OCI-LY7 (cell line): ENCODE data around the gene RCAN3. TPM values are rescaled to one million over a fixed set of nuclear protein-coding genes. Genes with fewer than 3 reads are reported as not detected.
A peak's percentile ranks its signal among the peaks of the same experiment; 100 is the strongest.

Experiments used
- BruUV-seq: library from RNA; stranded (reverse); fragments of 400-500 nt; replicated peaks from 2 replicates; lab custom pipeline; 2021; lab: Mats Ljungman, UMichigan
- CTCF ChIA-PET: fragments of 300-600 bp; sonication (Branson Sonifier 250); formaldehyde crosslinking; loops from one replicate; lab custom pipeline; 2022; ENCODE audit warnings: antibody characterized with exemption; ENCODE audit not compliant: unreplicated experiment; lab: Charles Lee
- POLR2A ChIA-PET: fragments of 300-600 bp; sonication (Branson Sonifier 250); formaldehyde crosslinking; loops from one replicate; lab custom pipeline; 2022; ENCODE audit warnings: antibody characterized with exemption; lab: Charles Lee
- DNase-seq: peaks from one replicate; pipeline ENCODE4 v3.0.0-alpha.2; 2015; ENCODE audit warnings: low spot score
- H2AFZ ChIP-seq: fragments of 200-600 bp; sonication (generic), shearing (Covaris generic); 2 replicates; pipeline ENCODE4 v1.6.1; 2014; ENCODE audit warnings: mild to moderate bottlenecking, antibody characterized with exemption, low read length, moderate library complexity
- H3K27ac ChIP-seq: fragments of 200-600 bp; sonication (generic); 2 replicates; pipeline ENCODE4 v1.5.1; 2014; ENCODE audit warnings: mixed run types, low read depth, mild to moderate bottlenecking, moderate library complexity, low read length, inconsistent platforms; ENCODE audit not compliant: poor library complexity, severe bottlenecking
- H3K36me3 ChIP-seq: fragments of 200-600 bp; sonication (generic); 2 replicates; pipeline ENCODE4 v1.6.1; 2014; ENCODE audit warnings: mild to moderate bottlenecking, antibody characterized with exemption, low read length, moderate library complexity, mixed read lengths; ENCODE audit not compliant: insufficient read depth
- H3K4me1 ChIP-seq: fragments of 200-600 bp; sonication (generic); 2 replicates; pipeline ENCODE4 v1.5.1; 2014; ENCODE audit warnings: mild to moderate bottlenecking, low read length; ENCODE audit not compliant: insufficient read depth, poor library complexity, severe bottlenecking
- H3K4me2 ChIP-seq: fragments of 200-600 bp; sonication (generic); 2 replicates; pipeline ENCODE4 v1.6.1; 2014; ENCODE audit warnings: mild to moderate bottlenecking, low read length
- H3K4me3 ChIP-seq: fragments of 200-600 bp; sonication (generic); 2 replicates; pipeline ENCODE4 v1.5.1; 2014; ENCODE audit warnings: mild to moderate bottlenecking, low read depth, low read length; ENCODE audit not compliant: poor library complexity, severe bottlenecking
- H3K79me2 ChIP-seq: fragments of 200-600 bp; sonication (generic); 2 replicates; pipeline ENCODE4 v1.6.1; 2016; ENCODE audit warnings: low read depth, mild to moderate bottlenecking, low read length, moderate library complexity, mixed read lengths; ENCODE audit not compliant: insufficient read depth
- H3K9me2 ChIP-seq: fragments of 200-600 bp; sonication (generic); 2 replicates; pipeline ENCODE4 v1.6.1; 2016; ENCODE audit warnings: mild to moderate bottlenecking, low read length, mixed read lengths; ENCODE audit not compliant: insufficient read depth
- H3K9me3 ChIP-seq: fragments of 200-600 bp; sonication (generic); 2 replicates; pipeline ENCODE4 v1.6.1; 2014; ENCODE audit warnings: mild to moderate bottlenecking, mixed run types, low read length, mixed read lengths
- H4K20me1 ChIP-seq: fragments of 200-600 bp; sonication (generic); 2 replicates; pipeline ENCODE4 v1.6.1; 2014; ENCODE audit warnings: mild to moderate bottlenecking, antibody characterized with exemption, low read length, moderate library complexity, mixed read lengths; ENCODE audit not compliant: insufficient read depth
- EZH2phosphoT487 ChIP-seq: fragments of 200-600 bp; sonication (generic); IDR thresholded peaks from 2 replicates; pipeline ENCODE4 v1.6.1; 2018; ENCODE audit warnings: low read depth, borderline replicate concordance, mild to moderate bottlenecking, mixed run types, antibody characterized with exemption, low read length, moderate library complexity, mixed read lengths
- intact Hi-C: fragments of 100-400 bp; cut with micrococcal nuclease; formaldehyde crosslinking; loops from one replicate; pipeline ENCODE4 v1.10.0; 2022; ENCODE audit not compliant: unreplicated experiment
- total RNA-seq, 2 experiments: library from RNA; depleted of rRNA in 1 of 2; stranded (reverse); fragments of >200 nt in 1 of 2; shearing (Covaris generic) in 1 of 2; gene quantifications; 2 replicates each; pipeline ENCODE4 v1.2.3, GENCODE V29; 2014 to 2022
- TF ChIP-seq, protein P1 (sequence below): fragments of 200-600 bp; sonication (generic); conservative IDR thresholded peaks from 2 replicates; pipeline ENCODE4 v1.5.1; 2014; ENCODE audit warnings: mild to moderate bottlenecking, antibody characterized with exemption, low read length, moderate library complexity, mixed read lengths

Gene RCAN3
- total RNA-seq, 2 experiments from 2014 or later: 13.0 to 47.8 TPM

GRCh38 chr1:24551290-24551959 is 48.8 kb downstream of the RCAN3 start:
- H2AFZ ChIP-seq: peak overlapping the region; percentile 51; the same call in 1 of the 2 replicates
- peak overlapping the region; percentile 13 for H3K4me2 ChIP-seq
- TF ChIP-seq EZH2phosphoT487: no peak
- TF ChIP-seq, protein P1, sequence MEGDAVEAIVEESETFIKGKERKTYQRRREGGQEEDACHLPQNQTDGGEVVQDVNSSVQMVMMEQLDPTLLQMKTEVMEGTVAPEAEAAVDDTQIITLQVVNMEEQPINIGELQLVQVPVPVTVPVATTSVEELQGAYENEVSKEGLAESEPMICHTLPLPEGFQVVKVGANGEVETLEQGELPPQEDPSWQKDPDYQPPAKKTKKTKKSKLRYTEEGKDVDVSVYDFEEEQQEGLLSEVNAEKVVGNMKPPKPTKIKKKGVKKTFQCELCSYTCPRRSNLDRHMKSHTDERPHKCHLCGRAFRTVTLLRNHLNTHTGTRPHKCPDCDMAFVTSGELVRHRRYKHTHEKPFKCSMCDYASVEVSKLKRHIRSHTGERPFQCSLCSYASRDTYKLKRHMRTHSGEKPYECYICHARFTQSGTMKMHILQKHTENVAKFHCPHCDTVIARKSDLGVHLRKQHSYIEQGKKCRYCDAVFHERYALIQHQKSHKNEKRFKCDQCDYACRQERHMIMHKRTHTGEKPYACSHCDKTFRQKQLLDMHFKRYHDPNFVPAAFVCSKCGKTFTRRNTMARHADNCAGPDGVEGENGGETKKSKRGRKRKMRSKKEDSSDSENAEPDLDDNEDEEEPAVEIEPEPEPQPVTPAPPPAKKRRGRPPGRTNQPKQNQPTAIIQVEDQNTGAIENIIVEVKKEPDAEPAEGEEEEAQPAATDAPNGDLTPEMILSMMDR: no peak
- no peaks in the 10 kb centered on the region for H3K36me3 ChIP-seq
- CTCF ChIA-PET: no interaction called here
- no peaks in the 10 kb centered on the region for H3K9me2 ChIP-seq
- no peak for DNase-seq
- BruUV-seq: no TSS peak
- H3K4me1 ChIP-seq: peaks cover 60% of the 10 kb centered on the region
- no peaks in the 10 kb centered on the region for H3K79me2 ChIP-seq
- no peak overlapping the region for H3K27ac ChIP-seq
- no peaks in the 10 kb centered on the region for H3K9me3 ChIP-seq
- H4K20me1 ChIP-seq: no peaks in the 10 kb centered on the region
- intact Hi-C loops: no loop called here
- POLR2A ChIA-PET: no interaction called here
- H3K4me3 ChIP-seq: no peak overlapping the region

GRCh38 chr1:24551960-24552571 is 49.4 kb downstream of the RCAN3 start:
- H3K4me2 ChIP-seq: peak overlapping the region; percentile 13
- TF ChIP-seq EZH2phosphoT487: no peak
- TF ChIP-seq, protein P1: no peak
- no TSS peak for BruUV-seq
- no peaks in the 10 kb centered on the region for H3K79me2 ChIP-seq
- intact Hi-C loops: no loop called here
- no peaks in the 10 kb centered on the region for H3K36me3 ChIP-seq
- no peaks in the 10 kb centered on the region for H3K9me3 ChIP-seq
- no peaks in the 10 kb centered on the region for H4K20me1 ChIP-seq
- H3K4me3 ChIP-seq: no peak overlapping the region
- POLR2A ChIA-PET: no interaction called here
- CTCF ChIA-PET: no interaction called here
- peak overlapping the region; percentile 51; the same call in 1 of the 2 replicates for H2AFZ ChIP-seq
- no peak for DNase-seq
- peaks cover 65% of the 10 kb centered on the region for H3K4me1 ChIP-seq
- no peaks in the 10 kb centered on the region for H3K9me2 ChIP-seq
- no peak overlapping the region for H3K27ac ChIP-seq

GRCh38 chr1:24553931-24554330 is 51.3 kb downstream of the RCAN3 start:
- no peak for DNase-seq
- Histone ChIP-seq H2AFZ (no peak overlapping the region), H3K4me1 (peaks cover 62% of the 10 kb centered on the region), H3K9me3 (no peaks in the 10 kb centered on the region), H3K27ac (no peak overlapping the region), H3K4me2 (no peak overlapping the region), H3K9me2 (no peaks in the 10 kb centered on the region), H3K36me3 (no peaks in the 10 kb centered on the region), H3K4me3 (no peak overlapping the region), H4K20me1 (no peaks in the 10 kb centered on the region), H3K79me2 (no peaks in the 10 kb centered on the region)
- ChIA-PET CTCF (no interaction called here), POLR2A (no interaction called here)
- BruUV-seq: no TSS peak
- TF ChIP-seq, protein P1: no peak
- TF ChIP-seq EZH2phosphoT487: no peak
- intact Hi-C loops: no loop called here
